Measurements from ENCODE around the gene RASSF7.

RASSF7 gene

GRCh38 chr11:589798-590197 is 29.0 kb downstream of the RASSF7 start:
- no peak for TF ChIP-seq CTCF (IDR thresholded peaks at IDR 0.05; ENCODE audit: extremely low read depth, missing control alignments)
- DNase-seq (ENCODE audit: low spot score): no peak

GRCh38 chr11:590997-591396 is 30.2 kb downstream of the RASSF7 start:
- no peak for TF ChIP-seq CTCF (IDR thresholded peaks at IDR 0.05; ENCODE audit: extremely low read depth, missing control alignments)
- no peak for DNase-seq (ENCODE audit: low spot score)

- no peak for DNase-seq (ENCODE audit: low spot score)
Observed at GRCh38 chr11:592501-592900, 31.7 kb downstream of the RASSF7 start.

GRCh38 chr11:592918-593317 is 32.1 kb downstream of the RASSF7 start:
- no peak for TF ChIP-seq CTCF (IDR thresholded peaks at IDR 0.05; ENCODE audit: extremely low read depth, missing control alignments)
- no peak for DNase-seq (ENCODE audit: low spot score)

More at GRCh38 chr11:592501-592900, 31.7 kb downstream of the RASSF7 start:
- TF ChIP-seq CTCF (IDR thresholded peaks at IDR 0.05; ENCODE audit: extremely low read depth, missing control alignments): no peak

GRCh38 chr11:593347-593746 is 32.6 kb downstream of the RASSF7 start:
- no peak for DNase-seq (ENCODE audit: low spot score)
- TF ChIP-seq CTCF (IDR thresholded peaks at IDR 0.05; ENCODE audit: extremely low read depth, missing control alignments): no peak

- no peak for TF ChIP-seq CTCF (IDR thresholded peaks at IDR 0.05; ENCODE audit: extremely low read depth, missing control alignments)
- no peak for DNase-seq (ENCODE audit: low spot score)
Observed at GRCh38 chr11:595400-595799, 34.6 kb downstream of the RASSF7 start.

- no peak for TF ChIP-seq CTCF (IDR thresholded peaks at IDR 0.05; ENCODE audit: extremely low read depth, missing control alignments)
- no peak for DNase-seq (ENCODE audit: low spot score)
Observed at GRCh38 chr11:596374-596773, 35.6 kb downstream of the RASSF7 start.

All from GM20000 (cell line).